22Rv1 (cell line): ENCODE measurements around the gene TTN.

Experiments
- ZFX ChIP-seq: fragments of 450-650 bp; IDR thresholded peaks from 2 replicates; pipeline ENCODE4 v1.6.1; 2017; ENCODE audit warnings: antibody characterized with exemption, borderline replicate concordance
- TF ChIP-seq, protein P1 (sequence below): fragments of 450-650 bp; IDR thresholded peaks from 2 replicates; pipeline ENCODE4 v1.5.1; 2017; ENCODE audit warnings: mild to moderate bottlenecking

GRCh38 chr2:178800510-178800909 is 6.7 kb downstream of the TTN start:
- TF ChIP-seq, protein P1, sequence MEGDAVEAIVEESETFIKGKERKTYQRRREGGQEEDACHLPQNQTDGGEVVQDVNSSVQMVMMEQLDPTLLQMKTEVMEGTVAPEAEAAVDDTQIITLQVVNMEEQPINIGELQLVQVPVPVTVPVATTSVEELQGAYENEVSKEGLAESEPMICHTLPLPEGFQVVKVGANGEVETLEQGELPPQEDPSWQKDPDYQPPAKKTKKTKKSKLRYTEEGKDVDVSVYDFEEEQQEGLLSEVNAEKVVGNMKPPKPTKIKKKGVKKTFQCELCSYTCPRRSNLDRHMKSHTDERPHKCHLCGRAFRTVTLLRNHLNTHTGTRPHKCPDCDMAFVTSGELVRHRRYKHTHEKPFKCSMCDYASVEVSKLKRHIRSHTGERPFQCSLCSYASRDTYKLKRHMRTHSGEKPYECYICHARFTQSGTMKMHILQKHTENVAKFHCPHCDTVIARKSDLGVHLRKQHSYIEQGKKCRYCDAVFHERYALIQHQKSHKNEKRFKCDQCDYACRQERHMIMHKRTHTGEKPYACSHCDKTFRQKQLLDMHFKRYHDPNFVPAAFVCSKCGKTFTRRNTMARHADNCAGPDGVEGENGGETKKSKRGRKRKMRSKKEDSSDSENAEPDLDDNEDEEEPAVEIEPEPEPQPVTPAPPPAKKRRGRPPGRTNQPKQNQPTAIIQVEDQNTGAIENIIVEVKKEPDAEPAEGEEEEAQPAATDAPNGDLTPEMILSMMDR, result no peak
- no peak for TF ChIP-seq ZFX
